Heart left ventricle (tissue), 16 donors: ENCODE measurements around the gene SCN5A. TPM values are rescaled to one million over a fixed set of nuclear protein-coding genes. Genes with fewer than 3 reads are reported as not detected.

Experiments used
- ATAC-seq, 4 donors: fragments of 200-7000 bp; cut with Tn5 transposase; one replicate each; pipeline ENCODE4 v1.9.1; 2020 to 2022; ENCODE audit warnings: moderate library complexity in 4 of 4, mild to moderate bottlenecking in 3 of 4, moderate number of reproducible peaks in 1 of 4
- DNase-seq, 5 donors: peaks; one replicate each; pipeline ENCODE4 v3.0.0-alpha.2; 2020
- H3K27ac ChIP-seq, 12 donors: fragments of 200-600 bp; sonication (generic) in 4 of 12; one replicate each; pipeline versions ENCODE4 v1.5.0 to v1.8.0; 2016 to 2022; ENCODE audit warnings: mild to moderate bottlenecking in 2 of 12
- H3K27me3 ChIP-seq, 9 donors: fragments of 200-600 bp; sonication (generic) in 2 of 9; one replicate each; pipeline versions ENCODE4 v1.5.1 to v1.8.0; 2016 to 2022; ENCODE audit warnings: mild to moderate bottlenecking in 3 of 9
- H3K36me3 ChIP-seq, 9 donors: fragments of 200-600 bp; sonication (generic) in 2 of 9; one replicate each; pipeline versions ENCODE4 v1.5.0 to v1.8.0; 2018 to 2022; ENCODE audit warnings: mild to moderate bottlenecking in 2 of 9
- H3K4me1 ChIP-seq, 12 donors: fragments of 200-600 bp; sonication (generic) in 4 of 12; one replicate each; pipeline versions ENCODE4 v1.5.0 to v1.8.0; 2016 to 2022; ENCODE audit warnings: mild to moderate bottlenecking in 3 of 12
- H3K4me3 ChIP-seq, 12 donors: fragments of 200-600 bp; sonication (generic) in 4 of 12; one replicate each; pipeline versions ENCODE4 v1.5.0 to v1.8.0; 2017 to 2022; ENCODE audit warnings: mild to moderate bottlenecking in 9 of 12, moderate library complexity in 4 of 12
- H3K9me3 ChIP-seq, 12 donors: fragments of 200-600 bp; sonication (generic) in 4 of 12; one replicate each; pipeline versions ENCODE4 v1.5.0 to v1.8.0; 2016 to 2022; ENCODE audit warnings: mild to moderate bottlenecking in 1 of 12
- POLR2A ChIP-seq, 2 donors: fragments of 450-650 bp; IDR thresholded peaks; one replicate each; pipeline ENCODE4 v1.6.1; 2017; ENCODE audit warnings: antibody characterized with exemption in 2 of 2, mild to moderate bottlenecking in 2 of 2, moderate library complexity in 2 of 2
- WGBS, 4 donors: extraction: QIAGEN DNeasy Blood & Tissue Kit in 2 of 4; methylation state at CpG; one replicate each; pipeline versions ENCODE4 v1.1.5 to v1.1.7; 2013 to 2018; 5-methylcytosine and 5-hydroxymethylcytosine counted together
- intact Hi-C, 10 donors: fragments of 100-400 bp; cut with DNase I; formaldehyde crosslinking; loops; one replicate each; pipeline versions ENCODE4 v1.11.1 to v1.14.2; 2022
- polyA plus RNA-seq, 2 donors: library from polyadenylated mRNA; stranded (reverse); fragments of 200-250 nt; gene quantifications; one replicate each; pipeline ENCODE4 v1.2.3, GENCODE V29; 2013
- total RNA-seq, 9 donors: library from RNA; depleted of rRNA in 2 of 9; stranded (reverse); fragments of >200 nt in 2 of 9; fragmentation: NEBNext Ultra II Directional in 3 of 9; extraction: Animal tissue kit (Norgen Biotek cat#: 25700) in 3 of 9; gene quantifications; one replicate each; pipeline versions ENCODE4 v1.1.0 to v1.2.4, GENCODE V29; 2016 to 2023
- TF ChIP-seq, protein P1 (sequence below), 12 donors: fragments of 200-600 bp; sonication (generic) in 4 of 12; IDR thresholded peaks; one replicate each; pipeline versions ENCODE4 v1.5.0 to v1.8.0; 2018 to 2022; ENCODE audit warnings: antibody characterized with exemption in 12 of 12, mild to moderate bottlenecking in 5 of 12
- donor health status: ischemic (EF 13 %, LVEDD 7.1; RV severe dilation, severe dysfunction).
- donor health status: healthy with polysubstance abuse.
- donor health status: DM: no; HTN: yes; CAD: no.
- donor health status: DM: no; HTN: no; CAD: no.
- donor health status: ischemic (EF 25% LVEDD 6.9; RV normal size, moderate dysfunction).
- donor health status: ischemic (EF 25% LVEDD 5.7; RV mildly dilated, moderate dysfunction).
- donor health status: healthy.
- donor health status: DM: yes; HTN: yes; CAD: no.
- donor health status: ischemic (EF 35%, LVEDD 5.7; RV mildly dilated, moderate dysfunction).
- donor health status: nonischemic (EF 11% LVEDD 7.7; RV severe dilation, severe dysfunction).
- donor health status: DM: yes; HTN: yes; CAD: no.
- donor health status: PGD.
- donor health status: ischemic (EF 29% LVEDD 5.4; RV normal size, mild dysfunction).
- donor health status: nonischemic (EF 23%, LVEDD 6.1; RV moderate dilation, normal function).

The SCN5A gene
- total and polyA plus RNA-seq, 11 donors, result 88.4 to 242 (median 173) TPM

DNA sequence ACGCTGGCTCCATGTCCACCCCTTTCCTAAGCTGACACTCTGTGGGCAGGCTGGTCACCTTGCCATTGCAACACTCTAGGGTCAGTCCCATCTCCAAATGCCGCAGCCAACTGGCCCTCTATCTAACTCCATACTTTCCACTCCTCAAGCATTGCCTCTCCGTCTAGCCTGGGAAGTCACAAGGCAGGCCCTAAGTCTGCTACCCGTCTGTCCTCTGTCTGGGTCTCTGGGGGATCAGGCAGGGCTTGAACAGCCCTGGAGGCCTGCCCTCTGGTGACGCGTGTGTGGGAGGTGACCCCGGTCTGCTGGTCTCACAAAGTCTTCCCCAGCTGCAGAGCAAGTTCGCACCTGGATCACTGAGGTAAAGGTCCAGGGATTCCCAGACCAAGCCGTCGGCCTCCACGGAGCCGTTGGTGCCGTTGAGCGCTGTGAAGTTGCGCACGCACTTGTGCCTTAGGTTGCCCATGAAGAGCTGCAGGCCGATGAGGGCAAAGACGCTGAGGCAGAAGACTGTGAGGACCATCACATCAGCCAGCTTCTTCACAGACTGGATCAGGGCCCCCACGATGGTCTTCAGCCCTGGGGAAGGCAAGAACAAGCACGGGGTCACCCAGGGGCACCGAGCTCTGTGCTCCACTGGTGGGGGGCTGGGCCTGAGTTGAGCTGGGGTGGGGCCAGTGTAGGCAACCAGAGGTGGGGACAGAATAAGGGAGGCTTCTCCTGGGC is 39.9 kb downstream of the SCN5A start:
- peaks cover 0 to 73% (median 38%) of the 10 kb centered on the region in 9 donors for H3K36me3 ChIP-seq
- no peak overlapping the region for H3K4me3 ChIP-seq
- TF ChIP-seq, protein P1, sequence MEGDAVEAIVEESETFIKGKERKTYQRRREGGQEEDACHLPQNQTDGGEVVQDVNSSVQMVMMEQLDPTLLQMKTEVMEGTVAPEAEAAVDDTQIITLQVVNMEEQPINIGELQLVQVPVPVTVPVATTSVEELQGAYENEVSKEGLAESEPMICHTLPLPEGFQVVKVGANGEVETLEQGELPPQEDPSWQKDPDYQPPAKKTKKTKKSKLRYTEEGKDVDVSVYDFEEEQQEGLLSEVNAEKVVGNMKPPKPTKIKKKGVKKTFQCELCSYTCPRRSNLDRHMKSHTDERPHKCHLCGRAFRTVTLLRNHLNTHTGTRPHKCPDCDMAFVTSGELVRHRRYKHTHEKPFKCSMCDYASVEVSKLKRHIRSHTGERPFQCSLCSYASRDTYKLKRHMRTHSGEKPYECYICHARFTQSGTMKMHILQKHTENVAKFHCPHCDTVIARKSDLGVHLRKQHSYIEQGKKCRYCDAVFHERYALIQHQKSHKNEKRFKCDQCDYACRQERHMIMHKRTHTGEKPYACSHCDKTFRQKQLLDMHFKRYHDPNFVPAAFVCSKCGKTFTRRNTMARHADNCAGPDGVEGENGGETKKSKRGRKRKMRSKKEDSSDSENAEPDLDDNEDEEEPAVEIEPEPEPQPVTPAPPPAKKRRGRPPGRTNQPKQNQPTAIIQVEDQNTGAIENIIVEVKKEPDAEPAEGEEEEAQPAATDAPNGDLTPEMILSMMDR (IDR thresholded peaks at IDR 0.05), result no peak
- TF ChIP-seq POLR2A (IDR thresholded peaks at IDR 0.05), result no peak
- no peaks in the 10 kb centered on the region for H3K9me3 ChIP-seq
- H3K27me3 ChIP-seq, result no peaks in the 10 kb centered on the region
- DNase-seq, result peak in 2 of 5 donors; percentile 27 to 59
- peaks cover 0 to 14% (median 4%) of the 10 kb centered on the region in 12 donors for H3K4me1 ChIP-seq
- intact Hi-C loops, result no loop called here
- H3K27ac ChIP-seq, result peak overlapping the region in 1 of 12 donors; percentile 14
- peak in 1 of 4 donors; percentile 3 for ATAC-seq
- WGBS, 4 donors, result 87 to 92% (median 89%) methylated on average over 20 to 21 of the region's 21 CpGs

DNA sequence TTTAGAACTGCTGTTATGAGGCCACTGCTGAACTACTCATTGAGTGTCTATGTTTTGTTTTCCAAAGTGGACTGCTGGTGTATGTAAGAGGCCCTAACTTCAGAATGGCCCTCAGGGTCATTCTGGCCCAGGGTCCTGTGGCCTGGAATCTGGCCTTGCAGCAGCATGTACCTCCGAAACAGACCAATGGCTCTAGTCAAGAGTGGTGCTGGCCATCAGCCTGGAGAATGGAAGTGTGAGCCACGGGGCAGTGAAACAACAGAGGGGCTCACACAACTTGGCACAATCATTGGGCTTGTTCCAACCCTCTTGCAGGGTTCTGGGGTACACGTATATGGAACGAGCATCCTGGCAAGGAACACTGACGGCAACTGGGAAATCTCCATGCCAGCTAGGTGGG is 40.5 kb downstream of the SCN5A start:
- H3K4me1 ChIP-seq, result peaks cover 0 to 8% (median 0%) of the 10 kb centered on the region in 12 donors
- no peak for TF ChIP-seq POLR2A (IDR thresholded peaks at IDR 0.05)
- TF ChIP-seq, protein P1 (IDR thresholded peaks at IDR 0.05), result no peak
- intact Hi-C loops, result no loop called here
- H3K9me3 ChIP-seq, result no peaks in the 10 kb centered on the region
- peaks cover 0 to 77% (median 40%) of the 10 kb centered on the region in 9 donors for H3K36me3 ChIP-seq
- H3K4me3 ChIP-seq, result no peak overlapping the region
- WGBS, 4 donors, result 61 to 90% (median 84%) methylated on average over 4 to 5 of the region's 5 CpGs
- H3K27ac ChIP-seq, result peak overlapping the region in 1 of 12 donors; percentile 14
- no peak for ATAC-seq
- H3K27me3 ChIP-seq, result no peaks in the 10 kb centered on the region
- DNase-seq, result peak in 1 of 5 donors; percentile 4

DNA sequence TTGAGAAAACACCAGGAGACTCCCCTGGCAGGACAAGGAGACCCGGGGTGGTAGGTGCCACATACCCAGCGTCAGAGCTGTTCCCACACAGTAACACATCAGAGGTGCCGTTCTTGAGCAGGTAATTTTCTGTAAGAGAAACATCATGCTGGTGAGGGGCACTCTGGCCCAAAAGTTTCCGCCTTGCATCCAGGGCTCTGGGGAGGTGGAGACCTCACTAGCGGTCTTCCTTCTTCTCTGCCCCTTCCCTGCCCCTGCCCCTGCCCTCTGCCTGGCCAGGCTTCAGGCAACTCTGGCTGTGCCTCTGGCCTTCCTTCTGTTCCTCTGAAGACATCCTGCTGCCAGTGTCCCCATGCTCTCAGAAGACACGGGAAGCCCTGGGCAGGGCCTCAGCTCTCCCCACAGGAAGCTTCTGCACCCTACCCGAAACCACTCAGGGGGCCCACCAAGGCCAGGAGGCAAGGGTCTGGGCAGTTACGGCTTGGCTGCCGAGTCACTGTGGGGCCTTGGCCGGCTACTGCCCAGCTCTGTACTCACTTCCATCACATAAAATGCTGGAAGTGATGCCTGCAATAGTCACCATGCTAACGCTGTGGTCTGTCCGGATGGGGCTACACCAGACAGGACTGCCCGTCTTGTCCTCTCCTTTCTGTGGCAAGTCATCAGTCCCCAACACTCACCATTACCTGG is 41.3 kb downstream of the SCN5A start:
- Histone ChIP-seq H3K9me3 (no peaks in the 10 kb centered on the region), H3K27me3 (no peaks in the 10 kb centered on the region), H3K4me1 (peaks cover 0 to 7% (median 0%) of the 10 kb centered on the region in 12 donors), H3K27ac (no peak overlapping the region), H3K36me3 (peaks cover 0 to 77% (median 44%) of the 10 kb centered on the region in 9 donors), H3K4me3 (no peak overlapping the region)
- TF ChIP-seq, protein P1 (IDR thresholded peaks at IDR 0.05), result no peak
- intact Hi-C loops, result no loop called here
- 80 to 88% (median 85%) methylated on average over 13 of the region's 13 CpGs for WGBS, 4 donors
- ATAC-seq (no peak), DNase-seq (peak in 2 of 5 donors; percentile 15 to 38)

DNA sequence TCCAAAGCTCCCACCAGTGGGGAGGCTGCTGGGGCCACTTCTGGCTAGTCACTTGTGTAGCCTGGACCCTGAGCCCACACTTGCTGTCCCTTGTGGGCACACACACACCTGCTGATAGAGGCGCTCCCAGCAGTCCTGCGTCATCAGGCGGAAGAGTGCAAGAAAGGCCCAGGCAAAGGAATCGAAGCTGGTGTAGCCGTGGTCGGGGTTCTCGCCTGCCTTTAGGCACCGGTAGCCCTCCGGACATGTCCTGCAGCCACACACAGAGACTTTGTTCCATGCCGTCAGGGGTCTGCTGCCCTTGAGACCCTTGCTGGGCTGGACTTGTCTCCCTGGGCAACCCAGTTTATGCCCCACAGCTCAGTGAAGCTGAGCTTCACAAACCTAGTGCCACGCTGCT is 42.9 kb downstream of the SCN5A start:
- H3K27ac ChIP-seq, result peak overlapping the region in 1 of 12 donors; percentile 10
- H3K36me3 ChIP-seq, result peaks cover 0 to 86% (median 51%) of the 10 kb centered on the region in 9 donors
- no peaks in the 10 kb centered on the region for H3K27me3 ChIP-seq
- H3K9me3 ChIP-seq, result no peaks in the 10 kb centered on the region
- intact Hi-C loops, result no loop called here
- TF ChIP-seq, protein P1 (IDR thresholded peaks at IDR 0.05), result no peak
- TF ChIP-seq POLR2A (IDR thresholded peaks at IDR 0.05), result no peak
- H3K4me1 ChIP-seq, result no peaks in the 10 kb centered on the region
- DNase-seq (peak in 1 of 5 donors; percentile 19), ATAC-seq (no peak)
- WGBS, 4 donors, result 86 to 93% (median 89%) methylated on average over 11 of the region's 11 CpGs
- no peak overlapping the region for H3K4me3 ChIP-seq
